ENCODE results near the gene CRYL1.
"Not testable (repeated sequence)": the region's sequence is repeated elsewhere in the genome, so short reads cannot be mapped to it uniquely, and the experiment has no call there.

The CRYL1 gene

DNA sequence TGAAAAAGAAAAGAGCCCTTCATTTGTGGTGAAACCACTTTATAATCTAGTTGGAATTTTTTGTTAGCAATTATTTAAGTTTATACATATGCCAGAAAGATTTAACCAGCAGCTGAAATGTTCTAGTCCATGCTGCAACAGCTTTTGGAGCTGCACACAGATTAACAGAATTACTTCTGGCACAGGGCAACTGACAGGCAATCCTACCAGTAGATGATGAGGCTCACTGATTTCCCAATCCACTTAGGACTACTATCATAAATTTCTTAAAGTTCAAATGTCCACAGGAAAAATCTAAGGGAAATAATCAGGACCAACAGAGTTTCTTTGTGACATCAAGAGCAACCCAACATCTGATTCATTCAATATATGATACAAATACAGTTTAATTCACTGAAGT lies 78.8 kb downstream of the CRYL1 start:
- DNase-seq, result no peak

DNA sequence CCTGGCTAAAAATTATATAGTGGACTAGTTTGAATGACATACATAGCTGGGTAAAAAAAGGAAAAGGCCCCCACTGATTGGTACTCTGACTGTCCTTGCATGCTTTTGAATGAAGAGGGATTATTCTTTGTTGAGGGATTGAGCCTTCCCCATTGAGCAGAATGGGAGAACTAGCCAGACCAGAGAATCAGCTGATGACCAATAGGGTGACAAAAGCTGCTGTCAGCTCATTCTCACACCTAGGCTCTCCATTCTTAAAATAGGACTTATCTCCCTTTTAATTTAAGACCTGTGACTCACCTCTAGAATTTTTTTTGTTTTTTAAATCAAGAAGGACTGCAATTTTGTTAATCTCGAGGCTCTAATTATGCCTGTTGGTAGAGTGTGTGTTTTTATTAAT lies 79.3 kb downstream of the CRYL1 start:
- DNase-seq, result no peak

DNA sequence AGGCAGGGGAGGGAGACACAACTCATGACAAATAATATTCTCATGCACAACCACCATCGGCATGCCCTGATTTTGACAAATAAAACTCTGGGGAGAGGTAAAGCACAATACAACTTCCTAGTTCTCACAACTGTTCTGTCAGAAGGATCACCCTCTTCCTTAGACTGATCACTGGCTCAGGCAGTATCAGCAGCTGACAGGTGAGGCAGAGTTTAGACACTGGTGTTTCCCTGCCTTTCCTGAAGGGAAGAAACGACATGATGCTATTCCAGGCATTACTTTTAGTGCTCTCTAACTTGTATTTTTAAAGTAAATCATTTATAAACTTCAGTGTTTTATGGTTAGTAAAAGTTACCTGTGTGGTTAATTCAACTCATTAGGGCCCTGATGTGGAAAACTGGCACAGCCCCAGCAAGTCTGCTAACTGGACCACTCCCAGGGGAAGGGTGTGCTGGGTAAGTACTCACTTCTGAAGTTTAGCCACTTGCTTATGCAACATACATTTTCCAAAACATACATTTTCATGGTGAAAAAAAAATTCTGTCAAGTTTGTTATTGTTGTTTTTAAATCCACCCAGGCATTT lies 82.8 kb downstream of the CRYL1 start:
- DNase-seq, result no peak

DNA sequence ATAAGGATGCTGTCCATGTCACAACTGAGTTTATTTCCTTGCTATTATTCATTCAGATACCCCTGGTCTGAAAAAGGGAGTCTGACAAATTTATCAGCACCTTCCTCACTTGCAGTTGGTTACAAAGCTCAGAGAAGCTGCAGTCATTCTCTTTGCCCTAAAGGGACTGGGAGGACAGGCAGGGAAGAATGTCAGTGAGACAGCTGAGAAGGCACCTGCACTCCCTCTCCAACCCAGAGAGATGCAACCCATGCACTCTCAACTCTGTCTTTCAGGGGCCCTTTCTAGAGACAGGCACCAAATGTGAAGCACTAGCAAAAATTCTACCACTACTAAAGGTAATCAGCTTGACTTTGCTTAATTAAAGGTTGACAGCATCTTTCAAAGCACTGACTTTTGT lies 83.3 kb downstream of the CRYL1 start:
- DNase-seq, result no peak

DNA sequence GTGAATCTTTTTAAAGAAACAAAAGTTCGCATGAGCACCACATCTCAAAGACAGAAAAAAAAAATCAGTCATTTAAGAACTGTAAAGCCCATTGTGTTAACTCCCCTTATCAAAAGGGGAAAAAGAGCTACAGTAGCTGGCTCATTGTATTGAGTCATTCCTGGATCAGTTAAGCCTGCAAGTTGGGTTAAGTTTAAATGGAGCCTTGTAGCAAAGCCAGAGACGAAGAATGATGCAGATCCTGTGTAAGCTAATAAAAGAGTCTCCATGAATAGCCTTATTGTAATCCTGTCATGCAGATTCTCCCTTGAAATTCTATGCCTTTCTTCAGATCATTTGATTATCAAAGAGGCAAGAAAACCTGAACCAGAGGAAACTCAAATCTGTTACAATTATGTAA lies 83.8 kb downstream of the CRYL1 start:
- no peak for DNase-seq

DNA sequence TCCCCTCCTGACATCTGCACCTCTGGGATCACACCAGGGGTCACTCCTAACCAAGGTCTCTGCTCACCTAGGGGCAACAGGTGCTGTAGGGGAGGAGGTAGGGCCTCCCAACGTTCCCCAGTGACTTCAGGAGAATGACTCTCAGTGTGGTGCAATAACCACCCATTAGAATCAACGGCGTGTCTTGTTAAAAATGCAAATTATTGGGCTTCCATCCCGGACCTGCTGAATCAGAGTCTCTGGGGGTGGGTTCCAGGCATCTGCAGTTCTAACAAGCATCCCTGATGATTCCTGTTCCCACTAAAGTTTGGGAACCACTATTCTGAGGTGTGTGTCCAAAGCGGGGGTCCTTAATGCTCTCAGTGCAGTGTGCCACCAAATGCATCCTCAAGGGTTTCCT lies 84.6 kb downstream of the CRYL1 start:
- DNase-seq, result no peak

DNA sequence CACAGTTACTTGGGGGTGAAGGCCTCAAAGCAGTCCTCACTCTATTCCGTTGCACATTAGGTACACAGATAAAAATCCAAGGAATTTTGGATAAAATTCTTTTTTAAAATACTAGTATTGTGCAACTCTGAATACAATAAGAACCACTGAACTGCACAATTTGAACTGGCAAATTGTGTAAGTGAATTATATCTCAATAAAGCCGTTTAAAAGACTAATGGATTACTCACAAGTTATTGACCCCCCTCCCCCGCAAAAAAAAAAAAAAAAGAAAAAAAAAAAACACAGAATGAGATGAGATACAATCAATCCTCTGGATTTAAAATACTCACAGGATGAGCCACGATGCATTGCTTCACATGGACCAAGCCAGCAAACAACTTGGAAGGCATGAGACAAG lies 86.4 kb downstream of the CRYL1 start:
- no peak for DNase-seq

DNA sequence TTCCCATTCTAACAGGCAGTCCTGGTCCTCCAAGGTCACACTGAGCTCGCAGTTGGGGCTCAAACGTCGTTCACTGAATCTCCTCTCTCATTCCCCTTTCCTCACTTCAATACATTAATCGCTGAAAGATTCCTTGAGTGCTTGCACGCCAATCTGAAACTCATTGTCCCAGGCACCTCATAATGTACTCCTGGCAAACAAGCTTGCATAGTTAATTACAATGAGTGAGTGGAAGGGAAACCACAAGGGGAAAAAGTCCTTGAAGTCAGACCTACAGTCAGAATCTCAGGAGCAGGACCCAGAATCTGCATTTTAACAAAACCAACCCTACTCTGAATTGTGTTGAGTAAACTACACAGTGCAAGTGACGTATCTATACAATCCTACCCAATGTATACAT lies 86.9 kb downstream of the CRYL1 start:
- DNase-seq, result no peak

DNA sequence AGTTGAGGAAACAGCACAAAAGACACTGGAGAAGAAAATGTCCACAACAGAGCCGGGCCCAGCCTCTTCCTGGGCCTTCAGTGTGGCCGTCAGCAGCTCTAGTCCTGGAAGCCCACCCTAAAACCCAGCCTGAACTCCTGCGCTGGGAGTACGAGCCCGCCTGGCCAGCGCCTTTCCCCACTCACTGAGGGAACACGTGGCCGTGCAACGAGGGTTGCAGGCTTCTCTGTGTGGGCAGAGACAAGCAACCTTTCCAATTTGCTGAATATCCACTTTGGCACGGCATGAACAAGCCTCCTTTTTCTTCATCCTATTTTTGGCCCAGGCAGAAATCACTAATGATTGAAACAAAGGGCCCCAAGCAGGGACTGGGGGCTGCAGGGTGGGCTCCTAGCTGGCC lies 89.2 kb downstream of the CRYL1 start:
- DNase-seq, result no peak

DNA sequence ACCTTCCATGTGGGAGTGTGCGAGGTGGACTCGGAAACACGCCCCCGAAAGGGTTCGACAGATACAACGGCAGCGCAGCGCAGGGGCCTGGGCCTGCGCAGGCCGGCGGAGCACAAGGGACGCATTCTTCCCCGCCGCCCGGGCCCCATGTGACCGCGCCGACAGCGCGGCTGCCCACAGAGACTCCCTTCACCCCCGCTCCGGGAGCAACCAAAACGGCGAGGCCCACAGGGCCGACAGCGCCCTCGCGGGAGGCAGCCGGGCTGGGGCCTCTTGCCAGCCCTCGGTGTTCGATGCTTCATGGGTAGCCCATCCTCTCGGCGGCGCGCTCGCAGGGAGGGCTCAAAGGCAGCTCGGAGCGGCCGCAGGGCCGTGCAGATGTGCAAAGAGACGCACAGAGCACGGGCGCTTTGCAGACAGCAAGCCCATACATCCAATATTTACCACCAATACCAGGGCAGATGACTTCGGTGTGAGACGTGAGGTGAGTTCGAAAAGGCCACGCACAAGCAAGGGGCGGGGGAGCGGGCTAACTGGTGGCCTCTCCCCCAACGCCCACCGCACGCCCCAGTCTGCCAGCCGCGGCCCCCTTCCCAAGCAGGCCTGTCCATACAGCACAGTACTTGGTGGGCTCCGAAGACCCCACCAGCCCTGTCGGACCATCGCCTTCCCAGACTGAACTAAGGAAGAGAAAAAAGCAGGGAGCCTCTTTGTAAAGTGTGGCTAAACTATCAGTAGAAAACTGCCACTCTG lies 89.9 kb downstream of the CRYL1 start:
- no peak for DNase-seq

DNA sequence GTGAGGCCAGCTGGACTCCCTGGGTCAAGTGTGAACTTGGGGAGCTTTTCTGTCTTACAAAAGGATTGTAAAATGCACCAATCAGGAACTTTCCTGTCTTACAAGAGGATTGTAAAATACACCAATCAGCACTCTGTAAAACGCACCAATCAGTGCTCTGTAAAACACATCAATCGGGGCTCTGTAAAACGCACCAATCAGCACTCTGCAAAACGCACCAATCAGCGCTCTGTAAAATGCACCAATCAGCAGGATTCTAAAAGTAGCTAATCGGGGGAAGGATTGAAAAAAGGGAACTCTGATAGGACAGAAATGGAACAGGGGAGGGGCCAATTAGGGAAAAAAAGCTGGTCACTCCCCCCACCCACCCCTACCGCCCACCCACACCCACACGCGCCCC lies 91.4 kb downstream of the CRYL1 start:
- not testable (repeated sequence) for DNase-seq

DNA sequence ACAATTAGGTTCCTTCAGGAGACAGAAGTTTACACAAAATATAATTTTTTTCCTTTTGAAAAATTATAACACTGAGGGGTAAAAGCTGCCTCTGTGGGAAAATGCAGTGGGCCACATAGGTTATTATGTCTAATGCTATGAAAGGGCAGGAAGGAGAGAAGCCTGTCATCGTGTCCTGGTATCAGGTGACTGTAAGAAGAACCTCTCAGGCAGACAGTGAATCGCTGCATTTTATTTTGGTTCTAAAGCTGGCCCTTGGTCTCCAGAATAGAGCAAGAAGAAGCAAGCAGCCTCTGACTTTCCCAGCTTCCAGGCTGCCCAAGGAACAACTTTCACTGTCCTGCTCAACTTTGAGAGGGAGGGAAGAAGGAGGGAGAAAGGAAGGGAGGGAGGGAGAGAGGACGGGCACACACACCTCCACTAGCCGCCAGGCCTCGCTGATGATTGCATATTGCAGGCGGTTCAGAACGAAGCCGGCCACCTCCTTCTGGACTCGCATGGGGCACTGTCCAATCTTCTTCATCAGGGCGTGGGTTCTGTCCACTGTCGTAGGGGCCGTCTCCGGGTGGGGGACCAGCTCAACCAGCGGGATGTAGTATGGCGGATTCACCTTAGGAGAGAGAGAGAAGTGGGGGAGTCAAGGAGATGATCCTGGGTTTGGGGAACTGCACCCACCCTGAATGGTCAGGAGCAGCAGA lies 93.8 kb downstream of the CRYL1 start:
- no peak for DNase-seq

DNA sequence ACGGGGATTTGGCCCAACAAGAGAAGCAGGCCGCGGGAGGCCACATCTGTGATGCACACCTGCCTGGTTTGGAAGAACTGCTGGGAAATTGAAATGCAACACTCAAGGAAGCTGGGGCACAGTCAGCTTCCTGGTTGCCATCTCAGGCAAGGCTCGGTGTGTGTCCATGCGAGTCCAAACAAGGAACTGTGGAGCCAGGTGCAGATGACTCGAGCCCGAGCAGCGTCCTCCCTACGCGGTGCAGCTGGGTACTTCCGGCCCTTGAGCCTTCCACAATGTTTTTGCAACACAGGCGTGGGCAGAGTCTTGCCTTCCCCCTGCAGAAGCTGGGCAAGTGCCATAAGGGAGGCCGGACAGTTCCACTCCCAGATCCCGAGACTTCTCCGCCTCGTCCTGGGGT lies 94.6 kb downstream of the CRYL1 start:
- DNase-seq, result no peak

DNA sequence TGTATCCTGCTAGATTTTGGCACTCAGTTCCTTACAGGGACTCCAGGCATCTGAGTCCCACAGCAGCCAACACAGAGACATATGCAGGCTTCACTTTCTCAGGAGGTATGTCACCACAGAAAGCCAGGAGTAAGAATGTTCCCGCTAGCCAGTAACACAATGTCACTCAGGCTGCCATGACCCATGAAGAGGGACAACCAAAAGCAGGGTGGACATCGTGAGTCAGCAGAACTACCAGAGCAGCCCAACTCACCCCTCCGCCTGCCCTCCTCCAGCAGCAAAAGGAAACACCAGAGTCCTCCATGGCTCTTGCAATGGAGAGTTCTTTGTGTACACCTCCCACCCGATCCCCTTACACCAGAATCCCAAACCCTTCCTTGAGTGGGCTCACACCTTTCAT lies 95.4 kb downstream of the CRYL1 start:
- DNase-seq, result no peak

DNA sequence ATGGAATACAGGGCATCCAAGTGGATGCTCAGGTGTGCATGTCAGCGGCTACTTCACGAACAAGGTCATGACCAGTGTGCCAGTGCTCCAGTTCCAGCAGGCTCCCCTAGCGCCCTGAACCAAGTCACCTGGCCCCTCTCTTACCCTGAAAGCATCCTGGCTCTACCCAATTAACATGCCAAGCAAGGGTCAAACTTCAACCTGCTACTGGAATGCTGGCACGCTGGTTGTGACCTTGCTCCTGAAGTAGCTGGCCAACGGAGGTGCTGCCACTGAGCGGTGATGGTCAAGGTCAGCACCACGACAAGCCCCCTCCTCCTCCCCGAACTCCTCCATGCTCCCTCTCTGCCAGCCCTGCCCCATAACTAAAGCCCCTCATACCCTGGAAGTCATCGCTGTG lies 96.0 kb downstream of the CRYL1 start:
- DNase-seq, result no peak

DNA sequence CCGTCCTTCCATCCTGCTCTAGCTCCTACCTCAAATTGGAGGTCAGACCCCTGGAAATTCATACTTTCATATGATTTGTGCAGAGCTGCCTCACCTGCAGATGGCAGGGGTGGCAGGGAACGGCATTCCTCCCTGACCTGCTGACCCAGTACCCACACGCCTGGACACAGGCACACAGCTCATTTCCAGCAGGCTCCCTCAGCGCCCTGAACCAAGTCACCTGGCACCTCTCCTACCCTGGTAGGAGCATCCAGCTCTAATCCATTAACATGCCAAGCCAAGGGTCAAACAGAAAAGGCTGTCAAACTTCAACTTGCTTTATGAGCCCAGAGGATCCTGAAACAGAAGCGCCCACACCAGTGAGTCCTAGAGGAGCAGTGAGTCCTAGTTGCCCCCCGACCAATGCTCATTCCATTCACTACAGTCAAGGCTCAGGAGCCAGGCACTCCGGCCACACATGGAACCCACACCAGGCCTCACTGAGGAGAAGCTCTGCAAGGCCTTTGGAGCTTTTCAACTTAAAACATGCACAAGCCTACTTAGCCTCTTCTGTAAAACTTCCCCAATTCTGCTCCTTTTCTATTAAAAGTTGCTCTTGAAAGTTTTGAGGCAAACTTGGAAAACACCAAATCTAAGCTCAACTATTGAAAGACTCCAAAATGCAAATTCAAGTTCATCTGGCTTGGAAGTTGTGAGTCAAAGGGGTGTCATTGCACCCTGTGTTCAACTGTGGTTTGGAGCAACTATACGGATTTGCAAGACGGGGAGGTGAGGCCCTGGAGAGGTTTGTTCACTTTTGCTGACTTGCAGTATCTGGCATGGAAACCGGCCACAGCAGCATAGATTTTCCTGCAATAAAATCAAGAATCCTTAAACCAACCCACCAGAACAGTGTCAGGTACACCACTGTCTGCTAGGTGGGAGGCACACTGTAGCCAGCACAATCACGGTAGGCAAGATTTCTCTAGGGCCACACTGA lies 96.7 kb downstream of the CRYL1 start:
- DNase-seq, result no peak

DNA sequence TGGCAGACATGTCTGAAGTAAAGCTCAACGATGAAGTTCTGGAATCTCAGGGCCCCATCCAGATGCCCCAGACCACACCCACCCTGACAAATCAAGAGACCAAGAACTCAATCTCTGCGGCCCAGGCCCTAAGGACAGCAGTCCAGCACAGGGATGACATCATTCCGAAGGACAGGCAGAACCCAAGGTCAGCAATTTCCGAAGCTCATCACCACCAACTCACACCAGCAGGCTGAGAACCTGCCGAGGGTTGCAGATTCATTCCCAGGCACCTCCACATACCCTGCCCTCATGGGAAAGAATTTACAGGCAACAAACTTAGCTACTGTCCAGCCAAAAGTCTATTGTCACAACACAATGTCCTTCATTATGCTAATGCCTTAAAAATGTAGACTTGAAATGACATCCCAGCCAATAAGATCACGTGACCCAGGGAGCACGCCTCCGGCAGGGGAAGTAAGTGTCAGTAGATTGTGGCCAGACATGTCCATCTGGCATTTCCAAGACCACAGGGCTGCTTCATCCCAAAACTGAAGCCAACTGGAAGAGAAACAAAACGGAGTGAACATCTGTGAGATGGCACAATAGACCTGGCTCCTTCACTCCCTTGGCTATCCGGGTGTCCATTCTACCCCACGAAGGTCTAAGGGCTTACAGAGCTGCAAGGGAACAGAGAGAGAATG lies 98.8 kb downstream of the CRYL1 start:
- DNase-seq, result no peak

DNA sequence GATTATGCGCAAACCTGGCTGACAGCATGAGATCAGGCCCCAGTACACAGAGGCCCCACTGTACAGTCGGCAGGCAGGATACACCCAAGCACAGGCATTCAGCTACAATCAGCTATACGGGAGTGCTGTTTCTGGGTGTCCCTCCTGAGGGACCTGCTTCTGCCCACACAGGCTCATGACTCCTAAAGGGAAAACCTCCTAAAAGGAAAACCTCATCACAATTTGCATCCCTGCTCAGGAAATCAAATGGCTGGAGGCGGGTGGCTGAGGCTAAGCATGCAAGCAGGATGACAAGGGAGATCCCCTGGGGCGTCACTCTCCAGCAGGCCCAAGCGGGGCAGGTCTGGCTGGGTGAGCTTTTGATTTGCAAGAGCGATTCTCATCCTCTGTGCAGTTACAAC lies 99.8 kb downstream of the CRYL1 start:
- DNase-seq, result no peak

DNA sequence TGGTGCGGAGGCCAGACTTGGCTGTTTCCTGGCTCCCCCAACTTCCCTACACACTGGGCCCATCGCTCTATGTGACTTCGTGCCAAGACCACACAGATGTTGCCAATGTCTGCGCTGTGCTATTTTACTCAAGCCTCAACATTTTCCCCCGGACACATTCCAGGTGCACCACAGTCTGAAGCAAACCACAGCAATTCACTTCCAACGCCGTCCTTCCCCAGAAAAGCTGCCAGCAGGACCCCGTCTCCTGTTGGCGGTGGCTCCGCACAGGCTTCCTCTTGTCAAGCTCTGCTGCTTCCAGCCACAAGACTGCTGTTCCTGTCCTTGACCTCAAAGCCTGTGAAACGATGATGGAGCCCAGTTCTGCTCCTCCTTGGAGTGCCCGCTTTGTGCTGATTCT lies 100.7 kb downstream of the CRYL1 start:
- DNase-seq, result no peak

DNA sequence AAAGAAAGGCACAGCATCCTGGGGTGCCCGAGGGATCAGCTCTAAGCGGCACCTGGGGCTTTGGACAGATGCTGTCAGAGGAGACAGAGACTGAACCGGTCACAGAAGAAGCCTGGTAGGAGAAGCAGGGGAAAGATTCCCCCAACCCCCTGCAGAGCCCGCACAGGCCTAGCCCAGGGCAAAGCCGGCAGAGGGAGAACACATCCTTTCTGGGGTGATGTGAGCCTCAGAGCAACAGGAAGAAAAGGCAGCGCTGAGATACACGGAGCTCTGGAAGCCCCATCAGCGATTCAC lies 101.2 kb downstream of the CRYL1 start:
- no peak for DNase-seq

DNA sequence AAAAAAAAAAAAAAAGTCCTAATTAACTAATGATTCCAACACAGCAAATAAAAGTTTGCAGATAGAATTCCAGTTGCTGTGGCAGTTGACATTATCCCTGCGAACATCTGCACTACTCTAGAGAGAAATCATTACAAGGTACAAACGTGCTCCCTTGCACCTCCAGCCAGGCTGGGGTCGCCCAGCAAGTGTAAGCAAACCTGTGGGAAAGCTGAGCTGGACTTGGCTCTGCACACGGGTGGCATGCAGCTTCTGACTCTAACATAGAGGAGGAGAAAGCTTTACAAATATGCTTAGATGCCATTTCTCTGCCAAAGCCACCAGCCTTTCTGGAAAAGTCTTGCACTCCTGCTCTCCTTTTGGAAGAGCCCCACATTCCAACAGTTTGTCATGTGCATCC lies 103.3 kb downstream of the CRYL1 start:
- DNase-seq, result no peak

DNA sequence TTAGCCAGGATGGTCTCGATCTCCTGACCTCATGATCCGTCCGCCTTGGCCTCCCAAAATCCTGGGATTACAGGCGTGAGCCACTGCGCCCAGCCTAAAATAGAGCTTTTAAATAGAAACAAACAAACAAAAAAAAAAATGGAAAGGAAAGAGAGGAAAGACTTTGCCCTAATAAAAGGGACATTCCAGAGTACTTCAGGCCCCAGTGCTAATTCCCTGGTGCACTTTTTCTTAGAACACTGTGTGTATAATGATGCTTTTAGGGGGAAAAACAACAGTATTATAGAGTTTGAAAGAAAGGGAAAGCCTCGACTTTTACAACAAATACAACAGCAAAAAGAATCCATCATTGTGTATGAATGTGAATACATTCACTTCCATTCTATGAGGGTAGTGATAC lies 104.7 kb downstream of the CRYL1 start:
- DNase-seq, result no peak

DNA sequence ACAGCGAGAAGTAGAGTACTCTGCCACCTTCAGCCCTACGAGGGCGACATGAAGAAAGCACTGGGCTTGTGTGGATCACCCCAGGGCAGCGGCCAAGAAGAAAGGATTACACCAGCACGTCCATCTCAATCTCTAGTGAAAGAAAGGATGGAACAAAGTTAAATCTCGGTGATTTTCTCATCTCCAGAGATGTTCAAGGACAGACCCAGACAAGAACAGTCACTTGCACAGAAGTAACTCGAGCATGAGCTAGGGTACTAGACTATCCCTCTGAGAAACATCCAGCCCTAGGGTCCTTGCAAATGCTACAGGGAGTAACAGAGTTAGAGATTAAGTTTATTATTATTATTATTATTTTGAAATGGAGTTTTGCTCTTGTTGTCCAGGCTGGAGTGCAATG lies 106.7 kb downstream of the CRYL1 start:
- no peak for DNase-seq
